Aorta (tissue), 5 donors: ENCODE data around the gene MEGF10. TPM values are rescaled to one million over a fixed set of nuclear protein-coding genes. Genes with fewer than 3 reads are reported as not detected.

Experiments used
- ATAC-seq: fragments of 200-7000 bp; cut with Tn5 transposase; one replicate; pipeline ENCODE4 v1.9.1; 2022; ENCODE audit warnings: moderate library complexity; ENCODE audit not compliant: low FRiP score
- DNase-seq, 2 donors: peaks; one replicate each; pipeline ENCODE4 v3.0.0-alpha.2; 2020
- H3K27ac ChIP-seq, 2 donors: one replicate each; pipeline ENCODE4 v1.5.1; 2013; ENCODE audit warnings: low read length in 2 of 2, mild to moderate bottlenecking in 2 of 2, moderate library complexity in 2 of 2, control low read depth in 1 of 2, inconsistent platforms in 1 of 2, low read depth in 1 of 2
- H3K27me3 ChIP-seq, 2 donors: one replicate each; pipeline ENCODE4 v1.6.1; 2013; ENCODE audit warnings: control low read depth in 1 of 2, low read length in 1 of 2, mild to moderate bottlenecking in 1 of 2, moderate library complexity in 1 of 2; ENCODE audit not compliant: insufficient read depth in 2 of 2, control insufficient read depth in 1 of 2
- H3K36me3 ChIP-seq, 2 donors: one replicate each; pipeline ENCODE4 v1.6.1; 2013; ENCODE audit warnings: control low read depth in 1 of 2, low read length in 1 of 2, mild to moderate bottlenecking in 1 of 2; ENCODE audit not compliant: insufficient read depth in 2 of 2, control insufficient read depth in 1 of 2
- H3K4me1 ChIP-seq, 2 donors: one replicate each; pipeline ENCODE4 v1.6.1; 2013; ENCODE audit warnings: low read length in 2 of 2, control low read depth in 1 of 2, mild to moderate bottlenecking in 1 of 2, moderate library complexity in 1 of 2; ENCODE audit not compliant: insufficient read depth in 2 of 2, control insufficient read depth in 1 of 2
- H3K4me3 ChIP-seq, 2 donors: one replicate each; pipeline ENCODE4 v1.5.1; 2013; ENCODE audit warnings: low read length in 2 of 2, control low read depth in 1 of 2, mild to moderate bottlenecking in 1 of 2
- H3K9me3 ChIP-seq: one replicate; pipeline ENCODE4 v1.6.1; 2013; ENCODE audit warnings: mild to moderate bottlenecking, low read length; ENCODE audit not compliant: control insufficient read depth
- WGBS, 2 donors: extraction: QIAGEN DNeasy Blood & Tissue Kit; methylation state at CpG; one replicate each; pipeline ENCODE4 v1.1.7; 2013; 5-methylcytosine and 5-hydroxymethylcytosine counted together
- intact Hi-C, 2 donors: fragments of 100-400 bp; cut with DNase I; formaldehyde crosslinking; loops; one replicate each; pipeline versions ENCODE4 v1.14.2 to v1.15.0; 2022
- polyA plus RNA-seq, 2 donors: library from polyadenylated mRNA; stranded (reverse); fragments of 200-250 nt; gene quantifications; one replicate each; pipeline ENCODE4 v1.2.3, GENCODE V29; 2013
- total RNA-seq, 2 donors: library from RNA; stranded (reverse); fragmentation: NEBNext Ultra II Directional; extraction: Animal tissue kit (Norgen Biotek cat#: 25700); gene quantifications; one replicate each; pipeline ENCODE4 v1.2.1, GENCODE V29; 2021
- donor health status: healthy with polysubstance abuse.
- donor health status: Bipolar disorder and iron deficiency.
- donor health status: DM: no; HTN: no; CAD: no.
- donor health status: DM: no; HTN: no; CAD: no.
- donor health status: DM: yes; HTN: yes; CAD: no.

Gene MEGF10
- total and polyA plus RNA-seq, 4 donors = 0.05 to 0.72 (median 0.52) TPM; not detected in 1

- ATAC-seq (no peak), DNase-seq (no peak)
- peaks cover 4% of the 10 kb centered on the region for H3K9me3 ChIP-seq
- H3K4me3 ChIP-seq = no peak overlapping the region
- H3K27me3 ChIP-seq = peaks cover 0 to 1% of the 10 kb centered on the region in 2 donors
- WGBS, 2 donors = 90 to 91% methylated on average over 1 of the region's 1 CpG
- H3K27ac ChIP-seq = no peak overlapping the region
- intact Hi-C loops = no loop called here
- H3K36me3 ChIP-seq = no peaks in the 10 kb centered on the region
- no peaks in the 10 kb centered on the region for H3K4me1 ChIP-seq
These were observed 85.0 kb downstream of the MEGF10 start for GRCh38 chr5:127375544-127376091.

- 94% methylated on average over 8 of the region's 8 CpGs for WGBS, 2 donors
- Histone ChIP-seq H3K9me3 (peaks cover 4% of the 10 kb centered on the region), H3K4me1 (no peaks in the 10 kb centered on the region), H3K27me3 (peaks cover 0 to 1% of the 10 kb centered on the region in 2 donors), H3K36me3 (no peaks in the 10 kb centered on the region), H3K4me3 (no peak overlapping the region), H3K27ac (no peak overlapping the region)
- ATAC-seq (no peak), DNase-seq (no peak)
- intact Hi-C loops = no loop called here
These were observed 87.1 kb downstream of the MEGF10 start for GRCh38 chr5:127377651-127378050.

- no peak overlapping the region for H3K27ac ChIP-seq
- 96 to 100% methylated on average over 1 of the region's 1 CpG for WGBS, 2 donors
- intact Hi-C loops = no loop called here
These were observed 95.3 kb downstream of the MEGF10 start for GRCh38 chr5:127385936-127386335.

GRCh38 chr5:127386557-127386956 is 96.0 kb downstream of the MEGF10 start:
- intact Hi-C loops = no loop called here
- Histone ChIP-seq H3K27ac (no peak overlapping the region), H3K4me3 (no peak overlapping the region), H3K9me3 (no peaks in the 10 kb centered on the region), H3K27me3 (no peaks in the 10 kb centered on the region), H3K36me3 (no peaks in the 10 kb centered on the region), H3K4me1 (no peaks in the 10 kb centered on the region)
- DNase-seq (no peak), ATAC-seq (no peak)
- 7 to 9% methylated on average over 2 of the region's 2 CpGs for WGBS, 2 donors

More at GRCh38 chr5:127385936-127386335, 95.3 kb downstream of the MEGF10 start:
- no peak for DNase-seq
- ATAC-seq = no peak
- Histone ChIP-seq H3K36me3 (no peaks in the 10 kb centered on the region), H3K4me1 (no peaks in the 10 kb centered on the region), H3K4me3 (no peak overlapping the region), H3K27me3 (no peaks in the 10 kb centered on the region), H3K9me3 (no peaks in the 10 kb centered on the region)

- intact Hi-C loops = no loop called here
- ATAC-seq = no peak
- Histone ChIP-seq H3K4me1 (no peaks in the 10 kb centered on the region), H3K27me3 (no peaks in the 10 kb centered on the region), H3K9me3 (no peaks in the 10 kb centered on the region), H3K4me3 (no peak overlapping the region), H3K36me3 (no peaks in the 10 kb centered on the region), H3K27ac (no peak overlapping the region)
- no peak for DNase-seq
- 78 to 81% methylated on average over 2 of the region's 2 CpGs for WGBS, 2 donors
These were observed 99.0 kb downstream of the MEGF10 start for GRCh38 chr5:127389601-127390000.

- H3K27ac ChIP-seq = no peak overlapping the region
- ATAC-seq (no peak), DNase-seq (no peak)
- intact Hi-C loops = no loop called here
- H3K4me3 ChIP-seq = no peak overlapping the region
- H3K27me3 ChIP-seq = no peaks in the 10 kb centered on the region
- no peaks in the 10 kb centered on the region for H3K36me3 ChIP-seq
- 79% methylated on average over 4 of the region's 4 CpGs for WGBS, 2 donors
- H3K4me1 ChIP-seq = no peaks in the 10 kb centered on the region
- no peaks in the 10 kb centered on the region for H3K9me3 ChIP-seq
These were observed 102.2 kb downstream of the MEGF10 start for GRCh38 chr5:127392762-127393161.

GRCh38 chr5:127396490-127397155 is 106.0 kb downstream of the MEGF10 start:
- 89 to 93% methylated on average over 15 of the region's 15 CpGs for WGBS, 2 donors

GRCh38 chr5:127398508-127398907 is 107.9 kb downstream of the MEGF10 start:
- peaks cover 2% of the 10 kb centered on the region for H3K9me3 ChIP-seq
- H3K4me3 ChIP-seq = no peak overlapping the region
- no peaks in the 10 kb centered on the region for H3K27me3 ChIP-seq
- intact Hi-C loops = no loop called here
- no peaks in the 10 kb centered on the region for H3K4me1 ChIP-seq
- no peak for ATAC-seq
- DNase-seq = no peak
- WGBS, 2 donors = 71 to 81% methylated on average over 2 of the region's 2 CpGs
- no peaks in the 10 kb centered on the region for H3K36me3 ChIP-seq
- H3K27ac ChIP-seq = no peak overlapping the region

More at GRCh38 chr5:127396490-127397155, 106.0 kb downstream of the MEGF10 start:
- Histone ChIP-seq H3K27ac (no peak overlapping the region), H3K4me3 (no peak overlapping the region), H3K36me3 (no peaks in the 10 kb centered on the region), H3K9me3 (no peaks in the 10 kb centered on the region), H3K27me3 (no peaks in the 10 kb centered on the region), H3K4me1 (no peaks in the 10 kb centered on the region)
- DNase-seq (no peak), ATAC-seq (no peak)
- intact Hi-C loops = no loop called here

GRCh38 chr5:127399068-127399467 is 108.5 kb downstream of the MEGF10 start:
- DNase-seq (no peak), ATAC-seq (no peak)
- Histone ChIP-seq H3K4me3 (no peak overlapping the region), H3K27ac (no peak overlapping the region), H3K9me3 (peaks cover 2% of the 10 kb centered on the region), H3K4me1 (no peaks in the 10 kb centered on the region), H3K36me3 (no peaks in the 10 kb centered on the region), H3K27me3 (no peaks in the 10 kb centered on the region)
- intact Hi-C loops = no loop called here
- 77 to 88% methylated on average over 1 of the region's 1 CpG for WGBS, 2 donors
